Measurements from ENCODE around the gene EFHC1. TPM values are rescaled to one million over a fixed set of nuclear protein-coding genes. Genes with fewer than 3 reads are reported as not detected.
"Not testable (repeated sequence)": the region's sequence is repeated elsewhere in the genome, so short reads cannot be mapped to it uniquely, and the experiment has no call there.

The EFHC1 gene
- total RNA-seq, 1 experiment from 2014 or later = 14.6 TPM

DNA sequence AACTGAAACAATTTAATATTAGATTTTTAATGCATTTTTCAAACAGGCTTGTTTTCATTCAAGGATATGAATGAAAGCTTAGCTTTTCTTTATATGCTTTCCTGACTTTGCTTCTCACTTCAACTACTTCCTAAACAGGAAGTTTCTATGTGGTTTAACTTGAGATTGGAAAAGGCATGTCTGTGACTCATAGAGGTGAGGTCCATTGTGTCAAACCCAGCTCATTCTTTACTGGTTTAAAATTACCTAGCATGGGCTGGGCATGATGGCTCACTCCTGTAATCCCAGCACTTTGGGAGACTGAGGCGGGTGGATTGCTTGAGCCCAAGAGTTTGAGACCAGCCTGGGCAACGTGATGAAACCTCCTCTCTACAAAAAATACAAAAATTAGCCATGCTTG lies 34.4 kb downstream of the EFHC1 start:
- Histone ChIP-seq H3K4me3 (no peak overlapping the region), H3K27me3 (no peaks in the 10 kb centered on the region), H3K9me3 (replicated peaks) (peaks cover 9% of the 10 kb centered on the region; the same call in 1 of the 2 replicates), H3K27ac (no peak overlapping the region), H3K36me3 (peaks cover 10% of the 10 kb centered on the region; the same call in 1 of the 2 replicates), H3K4me1 (no peaks in the 10 kb centered on the region)
- no peak for DNase-seq

DNA sequence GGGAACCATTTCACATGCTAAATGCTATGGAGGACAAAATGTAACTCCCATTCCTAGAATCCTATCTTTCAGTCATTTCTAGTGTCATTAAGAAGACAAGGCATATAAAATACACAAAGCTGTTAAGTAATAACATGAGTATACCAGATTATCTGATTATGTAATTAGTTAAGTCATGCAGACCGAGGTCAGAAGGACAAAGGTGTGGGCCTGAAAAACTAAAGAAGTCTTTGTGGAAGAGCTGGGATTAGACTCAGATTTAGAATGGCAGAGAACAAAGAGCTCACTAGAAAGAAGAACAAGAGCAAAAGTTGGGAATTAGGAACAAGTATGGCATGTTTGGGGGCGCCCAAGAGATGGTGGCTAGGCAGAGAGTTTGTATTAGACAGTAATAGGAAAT lies 37.0 kb downstream of the EFHC1 start:
- Histone ChIP-seq H3K9me3 (replicated peaks) (no peaks in the 10 kb centered on the region), H3K36me3 (peaks cover 4% of the 10 kb centered on the region; the same call in 1 of the 2 replicates), H3K4me1 (no peaks in the 10 kb centered on the region), H3K4me3 (no peak overlapping the region), H3K27ac (no peak overlapping the region), H3K27me3 (no peaks in the 10 kb centered on the region)
- DNase-seq = no peak

DNA sequence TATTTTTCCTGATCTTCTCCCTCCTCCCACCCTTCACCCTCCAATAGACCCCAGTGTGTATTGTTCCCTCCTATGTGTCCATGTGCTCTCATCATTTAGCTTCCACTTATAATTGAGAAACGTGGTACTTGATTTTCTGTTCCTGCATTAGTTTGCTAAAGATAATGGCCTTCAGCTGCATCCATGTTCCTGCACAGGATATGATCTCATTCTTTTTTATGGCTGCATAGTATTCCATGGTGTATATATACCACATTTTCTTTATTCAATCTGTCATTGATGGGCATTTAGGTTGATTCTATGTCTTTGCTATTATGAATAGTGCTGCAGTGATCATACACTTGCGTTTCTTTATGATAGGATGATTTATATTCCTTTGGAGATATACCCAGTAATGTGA lies 41.1 kb downstream of the EFHC1 start:
- not testable (repeated sequence) for H3K27me3 ChIP-seq; H3K9me3 ChIP-seq (replicated peaks); H3K4me3 ChIP-seq; DNase-seq; H3K27ac ChIP-seq; H3K4me1 ChIP-seq; H3K36me3 ChIP-seq

DNA sequence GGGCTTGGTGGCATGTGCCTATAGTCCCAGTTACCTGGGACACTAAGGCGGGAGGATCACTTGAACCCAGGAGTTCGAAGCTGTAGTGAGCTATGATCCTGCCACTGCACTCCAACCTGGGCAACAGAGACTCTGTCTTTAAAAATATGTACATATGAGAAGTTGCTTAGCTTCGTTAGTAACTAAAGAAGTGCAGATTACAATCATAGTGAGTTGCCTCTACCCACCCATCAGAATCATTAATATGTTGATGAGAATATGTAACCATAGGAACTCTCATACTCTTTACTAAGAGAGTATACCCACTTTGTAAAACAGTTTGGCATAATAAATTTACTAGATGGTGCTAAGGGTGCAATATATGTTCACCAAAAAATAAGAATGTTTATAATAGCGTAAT lies 54.0 kb downstream of the EFHC1 start:
- peaks cover 6% of the 10 kb centered on the region for H3K4me1 ChIP-seq
- DNase-seq = no peak
- no peaks in the 10 kb centered on the region for H3K27me3 ChIP-seq
- H3K27ac ChIP-seq = no peak overlapping the region
- no peak overlapping the region for H3K4me3 ChIP-seq
- H3K36me3 ChIP-seq = no peaks in the 10 kb centered on the region
- H3K9me3 ChIP-seq (replicated peaks) = no peaks in the 10 kb centered on the region; the same call in 1 of the 2 replicates

DNA sequence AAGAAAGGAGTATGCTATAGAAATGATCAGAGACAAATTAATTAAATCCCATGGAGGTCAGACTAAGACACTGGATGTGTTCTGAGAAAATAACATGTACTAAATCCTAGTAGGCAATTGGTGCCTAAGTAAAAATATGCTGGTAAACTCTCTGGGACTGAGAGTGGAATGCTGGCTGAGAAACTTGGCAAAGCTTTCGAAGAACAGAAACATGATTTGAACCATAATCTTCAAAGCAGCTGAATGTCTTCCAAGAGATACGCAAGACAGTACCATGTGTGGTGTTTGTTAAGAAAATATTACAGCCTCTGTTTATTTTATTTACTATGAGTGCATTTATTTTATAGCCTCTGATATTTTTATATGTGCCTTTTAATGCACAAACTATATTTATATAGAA lies 55.2 kb downstream of the EFHC1 start:
- H3K27me3 ChIP-seq = no peaks in the 10 kb centered on the region
- H3K9me3 ChIP-seq (replicated peaks) = no peaks in the 10 kb centered on the region; the same call in 1 of the 2 replicates
- DNase-seq = no peak
- H3K4me1 ChIP-seq = peaks cover 4% of the 10 kb centered on the region
- no peak overlapping the region for H3K27ac ChIP-seq
- H3K36me3 ChIP-seq = no peaks in the 10 kb centered on the region
- H3K4me3 ChIP-seq = no peak overlapping the region

DNA sequence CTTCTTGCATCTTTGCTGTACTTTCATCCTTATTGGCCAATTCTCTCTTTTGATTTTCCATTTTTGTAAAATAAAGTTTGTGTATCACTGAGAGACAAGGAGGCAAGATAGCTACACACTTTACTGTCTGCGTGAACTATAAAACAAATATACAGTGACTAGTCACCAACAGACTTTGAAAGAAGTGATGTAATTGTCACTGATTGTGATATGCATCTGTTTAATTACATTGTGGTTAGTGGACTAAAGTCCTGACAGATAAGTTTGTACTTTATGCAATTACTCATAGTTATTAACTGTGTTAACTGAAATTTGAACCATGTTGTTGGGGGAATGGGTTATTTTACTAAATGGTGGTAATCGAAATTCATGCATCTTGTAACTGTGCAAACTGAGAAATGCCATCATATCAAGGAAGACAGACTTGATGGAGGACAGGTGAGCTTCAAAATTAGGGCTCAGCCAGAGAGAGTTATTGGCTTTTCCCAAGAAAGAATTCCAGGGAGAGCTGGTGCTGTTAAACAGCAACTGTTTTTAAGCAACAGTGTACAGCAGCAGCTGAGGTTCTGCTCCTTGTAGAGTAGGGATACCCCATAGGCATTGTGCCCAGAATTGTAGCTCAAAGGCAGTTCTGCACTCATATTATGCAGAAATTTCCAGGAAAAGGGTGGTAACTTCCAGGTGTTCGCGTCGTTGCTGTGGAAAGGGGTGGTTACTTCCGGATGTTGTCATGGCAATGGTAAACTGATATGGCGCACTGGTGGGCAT lies 62.9 kb downstream of the EFHC1 start:
- Histone ChIP-seq H3K9me3 (replicated peaks) (no peaks in the 10 kb centered on the region; the same call in 1 of the 2 replicates), H3K27me3 (no peaks in the 10 kb centered on the region), H3K4me1 (peaks cover 16% of the 10 kb centered on the region), H3K4me3 (no peak overlapping the region), H3K36me3 (no peaks in the 10 kb centered on the region), H3K27ac (no peak overlapping the region)
- DNase-seq = peak; percentile 32 to 35

DNA sequence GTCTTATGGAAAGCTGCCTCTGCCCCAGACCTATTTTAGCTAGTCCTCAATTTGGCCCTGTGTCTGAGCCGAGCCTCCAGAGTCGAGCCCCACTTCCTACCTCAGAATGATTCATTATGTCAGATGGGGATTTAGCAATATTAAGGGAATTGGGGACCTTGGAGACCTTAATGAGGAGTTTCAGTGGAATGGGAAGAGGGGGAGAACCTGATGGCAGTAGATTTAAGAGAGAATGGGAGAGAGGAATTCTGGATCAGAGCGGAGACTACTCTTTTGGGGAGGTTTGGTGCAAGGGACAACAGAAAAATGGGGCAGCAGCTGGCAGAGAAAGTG lies 63.5 kb downstream of the EFHC1 start:
- no peak for DNase-seq
- Histone ChIP-seq H3K27me3 (no peaks in the 10 kb centered on the region), H3K4me1 (peaks cover 16% of the 10 kb centered on the region), H3K4me3 (no peak overlapping the region), H3K27ac (no peak overlapping the region), H3K36me3 (no peaks in the 10 kb centered on the region), H3K9me3 (replicated peaks) (no peaks in the 10 kb centered on the region)

DNA sequence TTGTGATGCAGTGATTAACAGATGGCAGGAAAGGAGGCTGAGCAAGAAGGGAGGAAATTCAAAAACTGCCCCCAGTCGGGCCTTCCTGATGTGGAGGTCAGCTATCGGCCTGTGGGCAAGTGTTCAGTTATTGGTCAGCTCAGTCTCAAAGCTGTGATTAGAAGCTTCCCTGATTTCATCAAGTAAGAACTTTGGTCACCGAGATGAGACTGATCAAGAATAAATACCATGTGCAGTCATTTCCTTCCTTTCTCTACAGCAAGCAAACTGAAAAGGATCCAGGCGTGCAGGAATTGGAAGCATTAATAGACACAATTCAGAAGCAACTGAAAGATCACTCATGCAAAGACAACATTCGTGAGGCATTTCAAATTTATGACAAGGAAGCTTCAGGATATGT lies 69.7 kb downstream of the EFHC1 start:
- Histone ChIP-seq H3K4me1 (no peaks in the 10 kb centered on the region), H3K27ac (no peak overlapping the region), H3K9me3 (replicated peaks) (no peaks in the 10 kb centered on the region), H3K4me3 (no peak overlapping the region), H3K36me3 (no peaks in the 10 kb centered on the region), H3K27me3 (no peaks in the 10 kb centered on the region)
- no peak for DNase-seq

DNA sequence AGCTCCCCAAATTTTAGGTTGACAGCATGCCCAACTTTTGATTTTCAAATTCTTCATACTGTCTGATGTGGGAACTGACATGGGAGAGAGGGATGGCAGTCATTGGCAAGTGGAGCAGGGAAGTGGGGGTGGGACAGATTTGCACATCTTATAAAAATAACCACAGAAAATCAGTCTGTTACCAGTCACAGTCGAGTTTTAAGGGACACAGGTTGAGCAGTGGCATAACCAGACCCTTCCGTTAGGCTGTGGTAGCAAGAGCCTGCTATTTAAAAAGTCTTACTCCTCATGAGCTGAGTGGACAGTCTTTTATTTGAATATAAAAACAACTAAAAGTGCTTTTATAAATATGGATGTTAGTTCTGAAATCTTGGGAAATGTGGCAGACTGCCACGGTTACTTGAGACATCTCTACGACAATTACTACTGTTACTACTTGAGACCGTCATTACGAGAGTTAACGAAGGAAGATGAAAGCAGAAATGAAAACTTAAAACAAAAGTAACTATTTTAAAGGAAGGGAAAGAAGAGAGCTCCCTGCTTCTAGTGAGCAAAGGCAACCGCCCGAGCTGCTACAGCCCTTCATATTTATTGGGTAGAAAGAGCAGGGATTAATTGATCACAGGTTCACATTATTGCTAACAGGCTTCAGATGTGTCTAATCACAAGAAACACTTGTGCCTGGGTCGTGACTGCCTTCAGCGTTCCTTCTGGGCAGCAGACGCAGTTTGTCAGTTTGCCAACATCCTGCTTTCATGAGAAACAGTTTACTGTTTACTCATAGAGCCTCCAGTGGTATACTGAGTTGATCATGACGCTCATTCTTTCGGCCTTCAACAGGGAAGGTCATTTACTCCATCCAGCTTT lies 71.3 kb downstream of the EFHC1 start:
- Histone ChIP-seq H3K4me1 (no peaks in the 10 kb centered on the region), H3K4me3 (no peak overlapping the region), H3K27ac (no peak overlapping the region), H3K27me3 (no peaks in the 10 kb centered on the region), H3K36me3 (no peaks in the 10 kb centered on the region), H3K9me3 (replicated peaks) (no peaks in the 10 kb centered on the region)
- no peak for DNase-seq

DNA sequence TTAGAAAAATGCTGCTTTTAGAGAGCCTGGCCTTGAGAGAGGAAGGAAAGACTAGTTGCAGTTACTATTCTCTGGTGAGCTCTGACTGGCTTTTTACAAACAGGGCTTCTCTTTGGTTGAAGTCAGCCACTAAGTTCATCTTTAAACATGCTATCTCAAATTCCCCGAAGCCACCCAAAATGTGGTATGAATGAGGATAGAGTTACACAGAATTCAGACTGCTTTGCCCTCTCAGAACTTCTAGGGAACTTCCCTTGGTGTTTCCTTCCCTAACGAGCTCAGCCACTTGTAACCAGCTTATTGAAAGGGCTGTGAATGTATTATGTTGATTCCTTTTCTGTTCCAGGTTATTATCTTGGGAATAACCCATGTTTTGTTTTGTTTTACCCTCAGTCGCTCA lies 73.5 kb downstream of the EFHC1 start:
- Histone ChIP-seq H3K4me3 (no peak overlapping the region), H3K9me3 (replicated peaks) (no peaks in the 10 kb centered on the region), H3K36me3 (no peaks in the 10 kb centered on the region), H3K4me1 (no peaks in the 10 kb centered on the region), H3K27ac (no peak overlapping the region), H3K27me3 (no peaks in the 10 kb centered on the region)
- DNase-seq = no peak

DNA sequence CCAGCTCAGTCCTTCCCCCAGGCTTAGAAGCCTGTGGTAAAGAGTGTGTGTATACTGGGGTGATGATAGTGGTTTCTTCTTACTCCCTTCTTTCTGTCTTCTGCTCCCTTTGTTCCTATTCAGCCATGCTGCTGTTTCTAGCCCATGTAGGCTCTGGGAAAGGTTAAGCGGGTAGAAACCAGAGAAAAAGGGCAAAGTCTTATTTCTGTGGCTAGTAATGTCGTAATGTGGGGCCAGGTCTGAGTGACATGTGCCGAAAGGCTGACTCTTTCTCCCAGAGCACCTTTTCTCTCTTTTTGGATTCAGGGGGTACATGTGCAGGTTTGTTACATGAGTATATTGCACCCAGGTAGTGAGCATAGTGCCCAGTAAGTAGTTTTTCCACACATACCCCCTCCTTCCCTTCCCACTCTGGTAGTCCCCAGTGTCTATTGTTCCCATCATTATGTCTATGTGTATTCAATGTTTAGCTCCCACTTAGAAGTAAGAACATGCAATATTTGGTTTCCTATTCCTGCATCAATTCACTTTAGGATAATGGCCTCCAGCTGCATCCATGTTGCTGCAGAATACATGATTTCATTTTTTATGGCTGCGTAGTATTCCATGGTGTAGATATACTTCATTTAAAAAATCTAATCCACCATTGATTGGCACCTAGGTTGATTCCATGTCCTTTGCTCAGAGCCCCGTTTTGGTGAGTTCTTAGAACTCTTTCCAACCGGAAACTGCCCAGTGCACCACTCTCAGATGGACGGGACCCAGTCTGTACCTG lies 74.3 kb downstream of the EFHC1 start:
- H3K27me3 ChIP-seq = no peaks in the 10 kb centered on the region
- H3K36me3 ChIP-seq = no peaks in the 10 kb centered on the region
- H3K4me1 ChIP-seq = peaks cover 5% of the 10 kb centered on the region; the same call in 1 of the 2 replicates
- no peak for DNase-seq
- no peak overlapping the region for H3K27ac ChIP-seq
- H3K4me3 ChIP-seq = no peak overlapping the region
- H3K9me3 ChIP-seq (replicated peaks) = no peaks in the 10 kb centered on the region

DNA sequence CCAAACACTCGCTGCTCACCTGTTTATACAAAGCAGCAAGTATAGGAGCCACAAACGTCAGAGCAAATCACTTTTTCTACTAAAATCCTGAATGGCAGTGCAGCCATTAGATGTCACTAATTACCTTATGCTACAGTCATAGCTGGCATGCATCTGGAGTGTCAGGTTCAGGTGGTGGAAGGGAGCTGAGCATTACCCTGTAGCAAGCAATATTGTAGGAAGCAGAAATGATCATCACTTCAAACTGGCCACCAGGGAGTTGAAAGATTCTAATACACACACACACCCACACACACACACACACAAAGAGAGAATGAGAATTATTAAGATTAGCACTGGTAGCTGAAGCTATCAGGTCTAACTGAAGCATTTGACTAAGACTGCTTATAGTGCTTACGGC lies 75.8 kb downstream of the EFHC1 start:
- Histone ChIP-seq H3K27ac (no peak overlapping the region), H3K27me3 (no peaks in the 10 kb centered on the region), H3K4me1 (peaks cover 6% of the 10 kb centered on the region; the same call in 1 of the 2 replicates), H3K36me3 (no peaks in the 10 kb centered on the region; the same call in 1 of the 2 replicates), H3K9me3 (replicated peaks) (no peaks in the 10 kb centered on the region), H3K4me3 (no peak overlapping the region)
- no peak for DNase-seq

DNA sequence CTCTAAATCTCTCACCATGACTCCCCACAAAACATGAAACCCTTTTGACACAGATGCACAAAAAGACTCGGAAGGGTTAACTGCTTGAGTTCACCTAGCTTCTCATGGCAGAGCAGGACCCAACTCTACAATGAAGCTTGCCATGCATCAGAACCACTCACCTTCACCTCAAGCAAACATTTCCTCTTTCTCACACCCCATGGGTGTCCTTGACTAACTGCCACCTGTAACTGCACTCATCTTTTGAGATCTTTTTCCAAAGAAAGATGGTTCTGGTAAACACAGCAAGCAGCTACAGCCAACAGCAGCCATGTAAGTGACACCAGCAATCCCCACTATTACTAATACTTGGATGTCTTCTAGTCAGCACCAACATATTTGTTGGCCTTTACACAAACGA lies 76.5 kb downstream of the EFHC1 start:
- no peak for DNase-seq
- Histone ChIP-seq H3K4me1 (peaks cover 6% of the 10 kb centered on the region; the same call in 1 of the 2 replicates), H3K9me3 (replicated peaks) (no peaks in the 10 kb centered on the region), H3K36me3 (peaks cover 6% of the 10 kb centered on the region), H3K27me3 (no peaks in the 10 kb centered on the region), H3K4me3 (no peak overlapping the region), H3K27ac (no peak overlapping the region)

DNA sequence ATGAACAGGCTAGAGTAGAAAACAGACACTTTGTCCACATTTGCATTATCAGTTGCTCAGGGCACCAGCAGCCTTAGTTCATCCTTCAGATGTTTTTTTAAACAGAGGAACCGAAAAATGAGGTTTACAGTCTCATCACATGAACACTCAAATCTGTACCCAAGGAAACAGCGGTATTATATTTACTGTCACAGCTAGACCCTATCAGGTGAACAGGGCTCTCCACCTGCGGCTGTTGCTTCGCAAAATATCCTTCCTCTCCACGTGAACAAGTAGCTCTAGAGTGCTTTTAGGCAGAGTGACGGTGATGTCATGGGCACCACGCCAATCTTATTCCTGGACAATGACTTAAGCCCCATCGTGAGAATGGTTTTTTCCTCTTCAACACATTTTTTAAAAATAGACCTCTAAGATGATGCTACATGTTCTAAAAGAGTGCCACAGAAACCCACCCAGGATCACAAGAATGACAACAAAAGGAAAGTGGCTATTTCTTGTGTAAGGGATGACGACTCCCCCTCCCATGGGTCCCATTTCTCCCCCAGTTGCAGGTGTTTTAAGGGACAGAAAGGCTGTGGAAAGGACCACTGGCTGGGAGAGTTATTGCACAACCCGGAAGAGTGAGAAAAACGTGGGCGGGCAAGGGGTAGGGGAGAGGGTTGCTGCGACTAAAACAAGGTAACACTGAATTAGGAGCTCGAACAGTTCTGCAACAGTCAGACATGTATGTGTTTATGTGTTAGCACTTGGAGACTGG lies 77.7 kb downstream of the EFHC1 start:
- Histone ChIP-seq H3K27me3 (no peaks in the 10 kb centered on the region), H3K4me1 (peaks cover 6% of the 10 kb centered on the region; the same call in 1 of the 2 replicates), H3K9me3 (replicated peaks) (no peaks in the 10 kb centered on the region), H3K27ac (no peak overlapping the region), H3K4me3 (no peak overlapping the region), H3K36me3 (peaks cover 11% of the 10 kb centered on the region)
- DNase-seq = no peak
